HG03045 (cell line): ENCODE measurements around the gene OR52K1.

Source experiments
- ATAC-seq: cut with Tn5 transposase; IDR thresholded peaks from one replicate; pipeline ENCODE4 v1.9.1; 2021; ENCODE audit warnings: mild to moderate bottlenecking, moderate library complexity; ENCODE audit not compliant: unreplicated experiment

OR52K1 gene

DNA sequence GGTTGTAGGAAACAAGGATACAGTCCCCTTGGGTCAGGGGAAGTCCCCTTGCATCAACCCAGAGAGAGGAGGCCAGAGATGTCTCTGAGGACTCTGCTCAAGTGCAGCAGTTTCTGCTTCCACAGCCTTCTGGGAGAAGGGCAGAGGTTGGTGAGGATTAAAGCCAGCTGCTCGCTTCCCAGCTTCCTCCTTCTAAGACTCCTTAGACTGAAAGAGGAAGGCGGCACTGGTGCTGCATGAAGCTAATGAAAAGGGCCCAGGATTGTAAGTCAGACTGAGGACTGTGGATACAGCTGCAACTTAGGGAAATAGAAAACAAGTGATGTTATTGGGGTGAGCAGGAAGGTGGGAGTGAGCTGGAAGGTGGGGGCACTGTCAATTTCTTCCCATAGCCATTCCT, at the start of gene OR52K1:
OR52K1 (plus strand) TSS at position 202 of the 400 bp plus-strand sequence. CDS start 6,255 bp downstream, outside the sequence.
- no peak for ATAC-seq

DNA sequence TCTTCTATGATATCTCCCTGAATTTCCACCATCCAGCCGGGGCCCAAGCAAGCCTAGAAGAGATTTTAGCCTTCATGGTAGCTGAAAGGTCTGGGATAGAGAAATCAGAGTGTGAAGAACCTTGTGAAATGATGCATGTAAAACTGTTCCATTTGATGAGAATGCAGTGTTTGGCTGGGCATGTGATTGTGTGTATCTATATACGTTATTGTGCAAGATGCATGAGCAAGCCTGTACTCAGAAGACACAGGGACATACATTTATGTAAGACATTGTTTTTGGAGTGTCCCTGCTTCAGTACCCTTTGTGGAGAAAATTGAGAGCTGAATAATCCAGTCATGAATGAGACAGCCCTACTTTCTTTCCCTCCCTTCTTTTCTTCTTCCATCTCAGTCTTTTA, 48.6 kb upstream of the OR52K1 start:
- ATAC-seq, result no peak

DNA sequence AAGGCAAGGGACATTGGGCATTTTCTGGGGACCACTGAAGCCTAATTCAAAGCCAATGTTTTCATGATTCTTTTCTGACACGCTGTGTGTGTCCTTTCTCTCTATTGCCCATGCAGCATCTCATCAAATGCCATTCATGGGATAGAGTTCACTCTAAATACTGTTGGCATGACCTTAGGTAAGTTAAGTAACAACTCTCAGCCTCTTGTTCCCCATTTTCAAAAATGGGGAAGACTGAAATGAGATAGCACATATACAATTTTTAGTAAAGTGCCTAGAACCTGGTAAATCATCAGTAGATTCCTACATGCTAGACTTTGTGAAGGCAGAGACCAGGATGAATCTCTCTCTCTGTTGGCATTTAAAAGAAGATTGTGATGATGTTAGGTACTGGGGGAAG, 46.0 kb upstream of the OR52K1 start:
- ATAC-seq, result no peak

DNA sequence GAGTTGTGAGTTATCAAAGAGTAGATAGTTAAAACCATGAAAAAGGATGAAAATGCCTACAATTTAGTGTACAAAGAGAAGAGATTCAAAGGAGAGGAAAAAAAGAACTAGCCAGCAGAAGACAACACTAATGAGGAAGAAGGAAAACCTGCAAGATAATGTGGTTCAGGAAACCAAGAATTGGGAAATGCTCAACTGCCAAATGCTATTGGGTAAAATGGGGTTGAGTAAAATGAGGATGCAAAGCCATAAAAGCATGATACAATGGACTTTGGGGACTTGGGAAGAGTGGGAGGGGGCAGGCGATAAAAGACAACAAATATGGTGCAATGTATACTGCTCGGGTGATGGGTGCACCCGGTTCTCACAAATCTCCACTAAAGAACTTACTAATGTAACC, 40.9 kb upstream of the OR52K1 start:
- ATAC-seq, result no peak

DNA sequence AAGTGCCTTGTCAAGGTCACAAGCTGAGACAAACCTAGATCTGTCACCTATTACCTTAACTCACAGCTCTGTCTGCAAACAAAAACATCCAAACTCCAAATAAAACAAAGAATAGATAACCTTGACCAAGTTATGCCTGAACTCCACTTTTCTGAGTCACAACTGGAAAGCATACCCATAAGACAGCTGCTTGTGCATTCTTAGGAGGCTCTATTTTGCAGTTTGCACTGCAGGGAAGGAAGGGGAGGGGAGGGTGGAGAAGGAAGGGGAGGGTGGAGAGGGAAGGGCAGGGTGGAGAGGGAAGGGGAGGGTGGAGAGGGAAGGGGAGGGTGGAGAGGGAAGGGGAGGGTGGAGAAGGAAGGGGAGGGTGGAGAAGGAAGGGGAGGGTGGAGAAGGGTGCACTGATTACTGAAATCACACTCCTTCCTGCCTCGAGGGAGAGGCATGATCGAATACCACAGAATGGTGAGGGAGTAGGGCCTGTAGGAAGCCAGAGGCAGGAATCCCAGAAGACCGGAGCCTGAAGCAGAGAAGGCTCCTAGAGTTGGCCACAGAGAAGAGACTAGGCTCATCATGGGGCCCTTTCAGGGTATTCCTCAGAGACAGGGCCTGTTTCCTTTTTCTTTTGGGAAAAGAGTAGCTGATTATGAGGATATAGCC, 39.1 kb upstream of the OR52K1 start:
- ATAC-seq, result no peak

DNA sequence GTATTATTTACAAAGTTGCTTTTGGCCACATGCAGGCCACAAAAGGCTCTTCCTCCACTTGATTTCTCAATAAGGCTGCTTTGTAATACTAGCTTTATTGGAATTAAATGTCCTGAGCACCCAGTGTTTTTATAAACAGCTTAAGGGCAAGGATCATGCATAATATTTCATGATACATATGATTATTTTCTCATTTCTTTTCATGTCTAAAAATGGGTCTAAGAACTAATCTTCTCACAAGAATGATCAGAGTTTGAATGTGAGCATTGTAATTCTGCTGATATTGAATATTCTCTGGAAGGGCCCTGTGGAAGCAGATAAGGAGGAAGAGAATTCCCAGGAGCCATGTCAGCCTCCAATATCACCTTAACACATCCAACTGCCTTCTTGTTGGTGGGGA, 33.5 kb upstream of the OR52K1 start, which contains the start of gene OR52K2:
OR52K2 (plus strand) TSS at position 301 of the 400 bp plus-strand sequence; CDS start at position 346, 45 bp downstream.
- ATAC-seq, result no peak

DNA sequence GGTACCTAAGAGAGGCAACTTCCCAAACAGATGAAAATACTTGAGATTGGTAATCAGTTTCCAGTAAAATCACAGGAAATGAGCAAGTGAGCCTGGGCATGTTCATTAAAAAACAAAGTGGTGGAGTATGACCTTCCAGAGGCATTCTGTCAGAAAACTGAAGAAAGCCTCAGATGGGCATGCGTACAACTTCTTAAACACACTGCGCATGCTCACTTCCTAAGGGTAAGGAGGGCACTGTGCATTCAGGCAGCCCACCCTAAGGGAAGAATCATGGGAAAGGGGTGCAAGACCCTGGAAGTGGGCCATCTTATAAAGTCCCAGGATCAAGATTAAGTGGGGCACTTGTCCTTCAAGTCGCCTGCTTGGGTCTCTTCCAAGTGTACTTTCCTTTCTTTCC, 29.3 kb upstream of the OR52K1 start:
- no peak for ATAC-seq

DNA sequence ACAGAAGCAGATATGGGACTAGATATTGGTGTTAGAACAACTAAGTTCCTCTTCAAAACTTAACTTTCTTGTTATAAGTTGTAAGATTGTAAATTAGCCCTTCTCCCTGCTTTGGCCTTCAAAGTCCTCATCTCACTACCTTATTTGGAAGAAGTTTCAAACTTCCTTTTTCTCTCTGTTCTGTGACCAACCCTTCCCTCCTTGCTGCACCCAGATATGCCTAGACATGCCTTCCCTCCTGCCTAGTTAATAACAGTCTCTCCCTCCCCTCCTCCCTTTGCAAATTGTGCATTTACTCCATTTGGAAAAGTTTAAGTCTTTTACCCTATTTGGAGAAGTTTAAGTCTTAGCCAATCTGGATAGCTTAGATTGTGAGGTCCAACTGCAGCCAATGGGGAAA, 28.4 kb upstream of the OR52K1 start:
- ATAC-seq, result no peak

DNA sequence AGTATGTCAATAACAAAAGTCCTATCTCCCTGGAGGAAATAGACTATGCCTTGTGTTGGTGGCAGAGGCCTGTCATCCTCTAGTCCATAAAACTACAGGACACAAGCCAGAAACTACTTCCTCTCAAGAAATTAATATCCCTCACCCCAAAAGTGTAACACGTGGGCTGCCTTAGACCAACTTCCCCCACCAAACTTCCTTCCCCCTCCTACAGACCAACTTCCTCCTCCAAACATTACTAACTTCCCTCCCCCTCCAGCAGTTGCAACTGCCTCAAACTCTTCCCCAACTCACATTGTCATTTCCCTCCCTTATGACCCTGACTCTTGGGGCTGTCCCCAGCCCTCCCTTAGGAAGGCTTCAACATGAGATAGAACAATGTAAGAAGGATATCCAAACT, 27.0 kb upstream of the OR52K1 start:
- no peak for ATAC-seq

DNA sequence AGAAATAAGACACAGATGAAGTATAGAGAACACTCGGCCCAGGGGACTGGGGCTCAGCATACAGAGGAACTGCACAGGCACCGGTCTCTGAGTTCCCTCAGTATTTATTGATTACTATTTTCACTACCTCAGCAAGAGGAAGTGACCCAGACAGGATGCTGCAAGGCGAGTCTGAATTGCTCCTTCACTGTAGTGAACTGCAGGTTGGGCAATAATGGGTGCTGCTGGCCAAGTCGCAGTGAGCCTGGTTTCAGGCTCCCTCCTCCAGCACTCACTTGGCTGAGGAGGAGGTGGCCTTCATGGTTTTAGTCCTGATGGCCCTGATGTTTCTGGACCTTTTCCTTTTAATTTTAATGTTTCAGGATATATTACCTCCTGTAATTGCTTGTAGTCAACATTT, 22.9 kb upstream of the OR52K1 start:
- no peak for ATAC-seq

DNA sequence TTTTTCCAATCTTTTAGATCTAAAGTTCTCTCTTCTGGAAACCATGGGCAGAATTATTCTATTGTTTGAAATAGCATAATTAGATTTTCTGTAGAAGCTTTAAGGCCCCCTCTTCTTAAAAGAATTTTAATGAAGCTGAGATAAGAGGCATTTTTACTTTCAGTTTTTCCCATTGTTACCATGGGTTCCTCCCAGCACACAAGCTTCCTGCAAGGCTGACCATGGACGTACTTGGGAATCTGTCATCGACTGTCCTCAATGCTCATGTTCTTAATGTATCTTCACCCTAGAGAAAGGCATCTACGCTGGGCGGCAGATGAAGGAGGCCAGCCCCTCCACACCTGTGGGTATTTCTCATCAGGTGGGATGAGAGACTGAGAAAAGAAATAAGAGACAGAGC, 22.3 kb upstream of the OR52K1 start:
- no peak for ATAC-seq

DNA sequence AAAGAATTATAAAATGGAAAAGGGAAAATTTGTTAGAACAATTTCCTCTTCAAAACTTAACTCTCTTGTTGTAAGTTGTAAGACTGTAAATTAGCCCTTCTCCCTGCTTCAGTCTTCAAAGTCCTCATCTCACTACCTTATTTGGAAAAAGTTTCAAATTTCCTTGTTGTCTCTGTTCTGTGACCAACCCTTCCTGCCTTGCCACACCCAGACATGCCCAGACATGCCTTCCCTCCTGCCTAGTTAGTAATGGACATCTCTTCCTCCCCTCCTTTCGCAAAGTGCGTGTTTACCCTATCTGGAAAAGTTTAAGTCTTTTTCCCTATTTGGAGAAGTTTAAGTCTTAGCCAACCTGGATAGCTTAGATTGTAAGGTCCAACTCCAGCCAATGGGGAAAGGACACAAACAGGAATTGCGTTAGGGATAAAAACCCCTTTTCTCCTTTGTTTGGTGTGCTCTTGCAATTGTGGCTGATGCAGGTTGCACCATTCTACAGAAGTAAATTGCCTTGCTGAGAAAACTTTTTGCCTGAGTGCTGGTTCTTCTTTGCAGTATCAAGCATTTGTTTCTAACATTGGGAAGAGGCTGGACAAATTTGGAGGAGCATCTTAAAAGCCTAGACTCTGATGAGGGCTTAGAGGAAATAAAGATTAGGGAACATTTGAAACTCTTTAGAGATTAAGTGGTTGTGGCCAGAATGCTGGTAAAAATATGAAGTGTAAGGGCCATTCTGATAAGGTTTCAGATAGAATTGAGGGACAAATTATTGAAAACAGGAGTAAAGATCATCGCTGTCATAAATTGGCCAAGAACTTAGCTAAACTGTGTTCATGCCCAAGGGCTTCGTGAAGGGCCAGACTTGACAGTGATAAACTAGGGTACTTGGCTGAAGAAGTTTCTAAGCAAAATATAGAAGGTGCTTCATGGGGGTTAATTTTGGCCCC, 18.0 kb upstream of the OR52K1 start:
- ATAC-seq, result no peak

DNA sequence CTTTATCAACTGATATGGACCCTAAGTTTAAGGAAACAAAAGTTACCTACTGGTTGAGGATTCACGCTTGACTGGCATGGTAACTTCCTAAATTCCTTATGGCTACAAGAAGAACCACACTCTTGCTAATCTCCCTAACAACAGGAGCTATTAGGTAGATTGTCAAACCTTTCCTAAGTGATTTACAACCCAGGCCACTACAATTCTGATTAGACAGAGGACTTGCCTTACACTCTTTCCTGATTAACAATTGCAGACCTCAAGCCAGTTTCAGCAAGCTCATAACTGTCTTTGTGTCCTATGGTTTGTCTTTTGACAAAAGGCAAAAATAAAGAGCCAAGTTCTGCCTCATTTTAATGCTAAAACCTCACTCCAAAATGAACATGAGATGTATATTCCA, 17.0 kb upstream of the OR52K1 start:
- ATAC-seq, result no peak

DNA sequence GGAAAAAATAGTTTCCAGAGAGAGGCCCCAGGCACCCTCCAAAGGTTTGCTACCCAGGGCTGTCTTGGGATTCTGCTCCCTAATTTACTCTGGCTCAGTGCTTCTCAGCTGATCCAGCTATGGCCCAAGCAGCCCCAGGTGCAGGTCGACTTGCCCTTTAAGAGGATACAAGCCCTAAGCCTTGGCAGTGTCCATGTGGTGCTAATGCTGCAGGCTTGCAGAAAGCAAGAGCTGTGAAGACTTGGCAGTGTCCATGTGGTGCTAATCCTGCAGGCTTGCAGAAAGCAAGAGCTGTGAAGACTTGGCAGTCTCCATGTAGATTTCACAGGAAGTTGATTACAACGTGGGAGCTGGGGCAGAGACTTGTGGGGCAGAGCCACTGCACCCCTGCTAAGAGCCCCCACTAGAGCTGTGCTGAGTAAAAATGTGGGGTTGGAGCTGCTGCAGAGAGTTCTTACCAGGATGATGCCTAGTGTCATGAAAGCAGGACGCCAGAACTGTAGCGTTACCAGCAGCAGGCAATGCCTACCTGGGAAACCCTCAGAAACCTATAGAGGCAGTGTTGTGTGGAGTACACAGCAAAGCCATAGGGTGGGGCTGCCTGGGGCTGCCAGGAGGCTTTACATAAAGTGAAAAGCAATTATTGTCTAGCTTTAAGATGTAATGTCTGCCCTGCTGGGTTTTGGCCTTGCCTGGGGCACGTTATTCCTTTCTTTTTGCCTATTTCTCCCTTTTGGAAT, 16.1 kb upstream of the OR52K1 start:
- ATAC-seq, result no peak

DNA sequence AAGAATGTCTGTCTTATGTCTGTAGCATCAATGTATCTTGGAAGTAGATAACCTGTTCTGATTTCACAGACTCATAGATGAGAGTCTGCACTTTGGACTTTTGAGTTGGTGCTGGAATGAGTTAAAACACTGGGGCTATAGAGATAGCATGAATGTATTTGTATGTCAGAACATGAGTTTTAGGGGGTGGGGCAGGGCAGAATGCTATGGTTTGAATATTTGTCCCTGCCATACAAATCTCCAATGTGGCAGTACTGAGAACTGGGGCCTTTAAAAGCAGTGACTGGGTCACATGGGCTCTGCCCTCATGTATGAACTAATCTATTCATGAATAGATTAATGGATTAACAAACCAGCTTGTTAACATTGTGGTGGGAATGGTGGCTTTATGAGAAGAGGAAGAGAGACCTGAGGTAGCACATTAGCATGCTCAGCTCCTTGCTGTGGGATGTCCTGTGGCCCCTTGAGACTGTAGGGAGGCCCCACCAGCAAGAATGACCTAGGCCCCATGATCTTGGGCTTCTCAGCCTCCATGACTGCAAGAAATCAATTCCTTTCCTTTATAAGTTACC, 15.5 kb upstream of the OR52K1 start:
- ATAC-seq, result no peak

DNA sequence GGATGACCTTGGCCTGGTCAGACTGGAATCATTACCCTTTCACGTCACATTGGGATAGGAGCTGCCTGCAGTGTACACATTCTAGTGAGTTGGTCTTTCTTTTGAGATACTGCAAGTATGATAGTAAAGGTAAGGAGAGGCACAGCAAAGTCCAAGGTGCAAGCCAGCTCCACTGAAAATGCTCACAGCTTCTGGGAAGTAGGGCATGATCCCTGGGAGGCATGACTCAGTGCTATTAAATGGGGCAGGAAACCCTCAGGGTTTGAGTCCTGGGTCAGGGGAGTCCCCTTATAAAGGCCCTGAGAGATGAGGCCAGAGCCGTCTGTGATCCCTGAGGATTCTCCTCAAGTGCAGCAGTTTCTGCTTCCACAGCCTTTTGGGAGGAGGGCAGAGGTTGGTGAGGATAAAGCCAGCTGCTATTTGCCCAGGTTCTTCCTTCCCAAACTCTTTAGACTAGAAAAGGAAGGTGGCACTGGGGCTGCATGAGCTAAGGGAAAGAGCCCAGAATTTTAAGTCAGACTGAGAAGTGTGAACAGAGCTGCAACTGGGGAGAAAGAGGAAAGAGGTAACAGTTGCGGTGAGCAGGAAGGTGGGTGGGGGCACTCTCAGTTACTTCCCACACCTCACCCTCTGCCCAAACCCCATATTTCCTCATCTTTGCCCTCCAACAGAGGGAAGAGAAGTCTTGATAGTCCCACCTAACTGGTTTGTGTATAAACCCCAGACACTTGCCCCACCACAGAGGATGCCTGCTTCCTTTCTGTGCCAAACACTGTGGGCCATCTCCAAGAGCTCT, 14.4 kb upstream of the OR52K1 start:
- ATAC-seq, result no peak

DNA sequence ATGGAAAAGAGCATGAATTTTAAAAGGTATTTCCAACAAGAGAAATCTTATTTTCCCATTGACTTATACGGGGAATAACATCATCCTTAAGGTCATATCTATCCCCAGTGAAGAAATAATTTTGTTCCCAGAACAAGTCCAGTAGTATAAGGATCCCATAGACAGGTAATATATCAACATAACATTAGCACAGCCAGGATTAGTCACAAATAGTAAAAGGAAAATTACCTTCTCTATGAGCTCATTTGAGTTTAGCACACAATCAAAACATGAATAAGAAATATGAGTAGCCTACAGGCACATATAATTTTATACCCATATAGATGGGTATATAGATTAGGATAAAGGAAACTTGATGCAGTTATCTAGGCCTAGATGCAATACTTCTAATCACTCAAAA, 2.8 kb upstream of the OR52K1 start:
- ATAC-seq, result no peak

DNA sequence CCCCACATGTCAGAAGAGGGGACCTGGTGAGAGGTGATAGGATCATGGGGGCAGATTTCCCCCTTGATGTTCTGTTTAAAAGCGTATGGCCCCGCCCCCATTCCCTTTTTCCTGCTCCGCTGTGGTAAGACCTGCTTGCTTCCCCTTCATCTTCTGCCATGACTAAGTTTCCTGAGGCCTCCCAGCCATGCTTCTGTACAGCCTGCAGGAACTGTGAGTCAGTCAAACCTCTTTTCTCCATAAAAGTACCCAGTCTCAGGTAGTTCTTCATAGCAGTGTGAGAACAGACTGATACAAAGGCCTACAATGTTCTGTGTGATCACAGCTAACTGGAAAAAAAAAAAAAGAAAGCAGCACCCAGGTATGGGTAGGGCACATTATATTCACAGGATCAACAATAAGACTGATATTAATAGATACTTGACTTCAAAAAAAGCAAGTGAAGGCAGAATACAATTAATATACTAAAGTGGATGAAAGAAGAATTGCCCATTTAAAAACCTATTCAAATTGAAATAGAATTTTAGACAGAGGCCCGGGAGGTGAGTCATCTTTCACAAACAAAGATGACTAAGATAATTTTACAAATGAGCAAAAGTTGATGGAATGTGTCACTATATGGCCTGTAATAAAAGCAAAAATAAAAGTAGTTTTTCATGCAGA, 1.7 kb upstream of the OR52K1 start:
- no peak for ATAC-seq

DNA sequence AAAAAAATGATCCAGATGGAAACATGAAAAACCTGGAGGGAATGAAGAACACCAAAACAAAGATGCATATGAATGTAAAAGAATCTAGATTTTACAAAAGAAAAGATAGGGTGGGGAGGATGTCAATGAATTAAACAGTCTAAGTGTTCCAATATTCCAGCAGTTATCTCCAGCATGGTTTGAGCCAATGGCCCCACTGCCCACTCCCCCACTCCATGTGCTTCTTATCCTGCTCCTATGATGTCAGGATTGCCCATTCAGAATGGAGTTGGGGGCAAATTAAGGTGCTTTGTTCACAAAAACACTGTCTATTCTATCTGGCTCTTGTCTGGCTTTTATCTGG, 1.2 kb upstream of the OR52K1 start:
- no peak for ATAC-seq

DNA sequence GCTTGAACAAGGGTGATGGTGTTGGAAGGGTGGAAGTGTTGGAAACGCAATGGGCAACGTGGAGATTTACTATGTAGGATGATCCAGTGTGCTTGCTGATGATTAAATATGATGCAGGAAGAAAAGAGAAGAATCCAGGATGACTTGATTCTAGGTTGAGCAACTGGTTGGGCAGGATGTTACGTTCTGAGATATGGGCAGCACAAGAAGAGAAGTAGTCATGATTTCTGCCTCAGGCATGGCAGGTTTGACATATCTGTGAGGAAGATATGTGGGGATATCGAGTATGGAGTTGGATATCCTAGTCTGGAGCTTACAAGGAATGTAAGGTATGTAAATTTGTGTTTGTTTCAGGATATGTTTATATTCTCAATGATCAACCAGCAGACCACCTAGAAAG, 1.9 kb downstream of the OR52K1 start:
- ATAC-seq, result no peak
